ENCODE data around the gene S100A9.

DNA sequence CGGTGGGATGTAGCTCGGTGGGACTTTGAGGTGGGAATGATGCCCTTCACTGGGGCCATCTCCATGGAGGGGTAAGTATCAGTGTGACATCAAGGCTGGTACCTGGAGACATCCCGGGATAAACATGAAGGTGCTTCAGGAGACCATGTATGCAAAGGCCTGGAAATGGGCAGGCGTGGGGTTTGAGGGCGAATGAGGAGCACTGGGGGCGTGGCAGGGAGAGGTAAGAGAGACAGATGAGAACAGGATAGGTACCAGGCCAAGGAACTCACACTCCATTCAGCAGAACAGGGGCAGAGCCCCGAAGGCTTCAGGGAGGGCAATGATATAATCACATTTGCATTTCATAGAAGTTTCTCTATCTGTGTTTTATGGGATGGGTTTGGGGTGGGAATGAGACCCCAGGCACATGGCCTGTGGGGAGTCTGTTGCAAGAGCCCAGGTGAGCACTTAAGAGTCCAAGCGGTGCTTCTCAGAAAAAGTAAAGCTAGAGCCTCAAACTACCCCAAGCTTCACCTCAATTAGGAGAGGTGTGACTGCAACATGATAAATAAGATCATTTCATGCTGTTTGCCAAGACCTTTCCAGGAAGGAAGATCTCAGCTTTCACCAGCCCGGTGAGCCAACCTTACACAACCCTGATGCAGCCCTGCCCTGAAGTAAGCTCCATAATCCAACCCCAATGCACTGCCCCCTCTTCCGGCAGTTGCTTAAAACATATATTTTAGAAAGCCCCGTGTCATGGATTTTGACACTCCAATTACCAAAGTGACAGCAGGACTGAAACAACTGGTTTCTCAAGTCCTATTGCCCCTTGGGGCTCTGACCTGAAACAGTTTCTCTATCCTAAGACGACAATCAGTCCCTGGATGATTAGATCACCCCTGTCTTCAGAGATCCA lies 7.4 kb downstream of the S100A9 start:
- TF ChIP-seq BACH2 (CRISPR knock-in tag; IDR thresholded peaks at IDR 0.05; ENCODE audit: borderline replicate concordance) (no peak), TOX (CRISPR knock-in tag; IDR thresholded peaks at IDR 0.05; ENCODE audit: borderline replicate concordance) (no peak), ZC3H10 (CRISPR knock-in tag; IDR thresholded peaks at IDR 0.05) (no peak), TCF4 (CRISPR knock-in tag; IDR thresholded peaks at IDR 0.05; ENCODE audit: borderline replicate concordance) (no peak), CSDC2 (CRISPR knock-in tag; IDR thresholded peaks at IDR 0.05) (no peak), PATZ1 (CRISPR knock-in tag; IDR thresholded peaks at IDR 0.05; ENCODE audit: borderline replicate concordance) (no peak), RARB (CRISPR knock-in tag; IDR thresholded peaks at IDR 0.05) (no peak), ZNF565 (CRISPR knock-in tag; conservative IDR thresholded peaks at IDR 0.05; ENCODE audit: low read depth) (no peak), ZNF70 (CRISPR knock-in tag; IDR thresholded peaks at IDR 0.05) (no peak), POU6F1 (CRISPR knock-in tag; IDR thresholded peaks at IDR 0.05; ENCODE audit: borderline replicate concordance, low read depth) (no peak), ARNTL (CRISPR knock-in tag; IDR thresholded peaks at IDR 0.05; ENCODE audit: borderline replicate concordance, low read depth) (no peak)
- TF ChIP-seq, protein P1, sequence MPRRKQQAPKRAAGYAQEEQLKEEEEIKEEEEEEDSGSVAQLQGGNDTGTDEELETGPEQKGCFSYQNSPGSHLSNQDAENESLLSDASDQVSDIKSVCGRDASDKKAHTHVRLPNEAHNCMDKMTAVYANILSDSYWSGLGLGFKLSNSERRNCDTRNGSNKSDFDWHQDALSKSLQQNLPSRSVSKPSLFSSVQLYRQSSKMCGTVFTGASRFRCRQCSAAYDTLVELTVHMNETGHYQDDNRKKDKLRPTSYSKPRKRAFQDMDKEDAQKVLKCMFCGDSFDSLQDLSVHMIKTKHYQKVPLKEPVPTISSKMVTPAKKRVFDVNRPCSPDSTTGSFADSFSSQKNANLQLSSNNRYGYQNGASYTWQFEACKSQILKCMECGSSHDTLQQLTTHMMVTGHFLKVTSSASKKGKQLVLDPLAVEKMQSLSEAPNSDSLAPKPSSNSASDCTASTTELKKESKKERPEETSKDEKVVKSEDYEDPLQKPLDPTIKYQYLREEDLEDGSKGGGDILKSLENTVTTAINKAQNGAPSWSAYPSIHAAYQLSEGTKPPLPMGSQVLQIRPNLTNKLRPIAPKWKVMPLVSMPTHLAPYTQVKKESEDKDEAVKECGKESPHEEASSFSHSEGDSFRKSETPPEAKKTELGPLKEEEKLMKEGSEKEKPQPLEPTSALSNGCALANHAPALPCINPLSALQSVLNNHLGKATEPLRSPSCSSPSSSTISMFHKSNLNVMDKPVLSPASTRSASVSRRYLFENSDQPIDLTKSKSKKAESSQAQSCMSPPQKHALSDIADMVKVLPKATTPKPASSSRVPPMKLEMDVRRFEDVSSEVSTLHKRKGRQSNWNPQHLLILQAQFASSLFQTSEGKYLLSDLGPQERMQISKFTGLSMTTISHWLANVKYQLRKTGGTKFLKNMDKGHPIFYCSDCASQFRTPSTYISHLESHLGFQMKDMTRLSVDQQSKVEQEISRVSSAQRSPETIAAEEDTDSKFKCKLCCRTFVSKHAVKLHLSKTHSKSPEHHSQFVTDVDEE (CRISPR knock-in tag; IDR thresholded peaks at IDR 0.05): no peak
- TF ChIP-seq, protein P2, sequence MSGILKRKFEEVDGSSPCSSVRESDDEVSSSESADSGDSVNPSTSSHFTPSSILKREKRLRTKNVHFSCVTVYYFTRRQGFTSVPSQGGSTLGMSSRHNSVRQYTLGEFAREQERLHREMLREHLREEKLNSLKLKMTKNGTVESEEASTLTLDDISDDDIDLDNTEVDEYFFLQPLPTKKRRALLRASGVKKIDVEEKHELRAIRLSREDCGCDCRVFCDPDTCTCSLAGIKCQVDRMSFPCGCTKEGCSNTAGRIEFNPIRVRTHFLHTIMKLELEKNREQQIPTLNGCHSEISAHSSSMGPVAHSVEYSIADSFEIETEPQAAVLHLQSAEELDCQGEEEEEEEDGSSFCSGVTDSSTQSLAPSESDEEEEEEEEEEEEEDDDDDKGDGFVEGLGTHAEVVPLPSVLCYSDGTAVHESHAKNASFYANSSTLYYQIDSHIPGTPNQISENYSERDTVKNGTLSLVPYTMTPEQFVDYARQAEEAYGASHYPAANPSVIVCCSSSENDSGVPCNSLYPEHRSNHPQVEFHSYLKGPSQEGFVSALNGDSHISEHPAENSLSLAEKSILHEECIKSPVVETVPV (CRISPR knock-in tag; IDR thresholded peaks at IDR 0.05): no peak

Data from SK-N-SH treated with all-trans-retinoic acid at 6 μM for 48 hours (cell line).